Immature natural killer cell (primary cell): ENCODE measurements around the gene ANGPTL2. TPM values are rescaled to one million over a fixed set of nuclear protein-coding genes. Genes with fewer than 3 reads are reported as not detected.
A peak's percentile ranks its signal among the peaks of the same experiment; 100 is the strongest.

Experiments used
- DNase-seq, 3 donors: peaks; one replicate each; pipeline ENCODE4 v3.0.0; 2022; ENCODE audit warnings: mixed read lengths in 1 of 3
- H3K27ac Mint-ChIP-seq, 6 donors: one replicate each; pipeline ENCODE4 v1.8.0; 2020; ENCODE audit warnings: mixed read lengths in 6 of 6, mild to moderate bottlenecking in 5 of 6, inconsistent platforms in 4 of 6, moderate library complexity in 3 of 6
- H3K27me3 Mint-ChIP-seq, 3 donors: one replicate each; pipeline ENCODE4 v1.8.0; 2020 to 2021; ENCODE audit warnings: low read depth in 3 of 3, mild to moderate bottlenecking in 3 of 3, mixed read lengths in 3 of 3, moderate library complexity in 3 of 3, inconsistent platforms in 1 of 3
- H3K36me3 Mint-ChIP-seq, 3 donors: one replicate each; pipeline ENCODE4 v1.8.0; 2020; ENCODE audit warnings: mixed read lengths in 3 of 3, inconsistent platforms in 2 of 3, mild to moderate bottlenecking in 2 of 3
- H3K4me1 Mint-ChIP-seq, 2 donors: one replicate each; pipeline ENCODE4 v1.8.0; 2020; ENCODE audit warnings: inconsistent platforms in 2 of 2, mild to moderate bottlenecking in 2 of 2, mixed read lengths in 2 of 2, moderate library complexity in 1 of 2
- H3K4me3 Mint-ChIP-seq, 5 donors: one replicate each; pipeline ENCODE4 v1.8.0; 2020; ENCODE audit warnings: mild to moderate bottlenecking in 5 of 5, mixed read lengths in 5 of 5, inconsistent platforms in 3 of 5, moderate library complexity in 3 of 5
- H3K9me3 Mint-ChIP-seq, 6 donors: one replicate each; pipeline ENCODE4 v1.8.0; 2020; ENCODE audit warnings: mild to moderate bottlenecking in 6 of 6, mixed read lengths in 6 of 6, inconsistent platforms in 4 of 6, moderate library complexity in 3 of 6
- polyA plus RNA-seq, 3 donors: library from polyadenylated mRNA; unstranded; fragments of 300-500 nt; fragmentation: Illumina TruSeq; gene quantifications; one replicate each; pipeline ENCODE4 v1.2.3, GENCODE V29; 2021

Gene ANGPTL2
- polyA plus RNA-seq, 3 donors from 2014 or later: not detected

GRCh38 chr9:127053057-127053821 is 69.2 kb downstream of the ANGPTL2 start:
- Mint-ChIP-seq H3K4me1 (peaks cover 16 to 23% of the 10 kb centered on the region in 2 donors), H3K27ac (peak overlapping the region in 1 of 6 donors; percentile 4), H3K9me3 (no peaks in the 10 kb centered on the region), H3K4me3 (no peak overlapping the region), H3K27me3 (peaks cover 0 to 3% (median under 1%) of the 10 kb centered on the region in 3 donors), H3K36me3 (peaks cover 0 to 17% (median 16%) of the 10 kb centered on the region in 3 donors)
- DNase-seq: no peak

- Mint-ChIP-seq H3K27ac (peak overlapping the region in 2 of 6 donors; percentile 13 to 31), H3K4me3 (no peak overlapping the region), H3K9me3 (no peaks in the 10 kb centered on the region), H3K4me1 (peaks cover 22 to 28% of the 10 kb centered on the region in 2 donors), H3K27me3 (peaks cover 0 to 3% (median 0%) of the 10 kb centered on the region in 3 donors), H3K36me3 (peaks cover 0 to 20% (median 15%) of the 10 kb centered on the region in 3 donors)
- no peak for DNase-seq
Measured at GRCh38 chr9:127051881-127052595, 70.4 kb downstream of the ANGPTL2 start.

- H3K27ac Mint-ChIP-seq: peak overlapping the region in 2 of 6 donors; percentile 4 to 17
- H3K27me3 Mint-ChIP-seq: peaks cover 0 to 3% (median 0%) of the 10 kb centered on the region in 3 donors
- DNase-seq: no peak
- H3K4me3 Mint-ChIP-seq: no peak overlapping the region
- H3K4me1 Mint-ChIP-seq: peaks cover 22 to 28% of the 10 kb centered on the region in 2 donors
- no peaks in the 10 kb centered on the region for H3K9me3 Mint-ChIP-seq
- peaks cover 0 to 12% (median 11%) of the 10 kb centered on the region in 3 donors for H3K36me3 Mint-ChIP-seq
Measured at GRCh38 chr9:127050591-127051001, 71.8 kb downstream of the ANGPTL2 start.

GRCh38 chr9:127050152-127050551 is 72.3 kb downstream of the ANGPTL2 start:
- Mint-ChIP-seq H3K27ac (peak overlapping the region in 1 of 6 donors; percentile 48), H3K36me3 (peaks cover 0 to 12% (median 11%) of the 10 kb centered on the region in 3 donors), H3K4me3 (no peak overlapping the region), H3K27me3 (peaks cover 0 to 3% (median 0%) of the 10 kb centered on the region in 3 donors), H3K9me3 (peaks cover 0 to 1% (median 0%) of the 10 kb centered on the region in 6 donors), H3K4me1 (peaks cover 22 to 28% of the 10 kb centered on the region in 2 donors)
- DNase-seq: no peak

- DNase-seq: no peak
- Mint-ChIP-seq H3K36me3 (peaks cover 0 to 12% (median 11%) of the 10 kb centered on the region in 3 donors), H3K27me3 (peaks cover 0 to 3% (median 0%) of the 10 kb centered on the region in 3 donors), H3K9me3 (peaks cover 0 to 1% (median 0%) of the 10 kb centered on the region in 6 donors), H3K4me3 (peak overlapping the region in 2 of 5 donors; percentile 26 to 69), H3K27ac (peak overlapping the region in 2 of 6 donors; percentile 24 to 36), H3K4me1 (peaks cover 22 to 28% of the 10 kb centered on the region in 2 donors)
Measured at GRCh38 chr9:127049581-127049980, 72.9 kb downstream of the ANGPTL2 start.

- H3K36me3 Mint-ChIP-seq: peaks cover 0 to 11% (median 11%) of the 10 kb centered on the region in 3 donors
- peaks cover 0 to 1% (median 0%) of the 10 kb centered on the region in 6 donors for H3K9me3 Mint-ChIP-seq
- H3K27me3 Mint-ChIP-seq: peaks cover 0 to 3% (median 0%) of the 10 kb centered on the region in 3 donors
- peak; percentile 20 to 43 (median 22) for DNase-seq
- peaks cover 22 to 28% of the 10 kb centered on the region in 2 donors for H3K4me1 Mint-ChIP-seq
- peak overlapping the region; percentile 65 to 83 (median 77) for H3K4me3 Mint-ChIP-seq
- peak overlapping the region; percentile 50 to 81 (median 64) for H3K27ac Mint-ChIP-seq
Measured at GRCh38 chr9:127049044-127049443, 73.4 kb downstream of the ANGPTL2 start.

GRCh38 chr9:127047971-127048370 is 74.5 kb downstream of the ANGPTL2 start:
- Mint-ChIP-seq H3K4me1 (peaks cover 22 to 28% of the 10 kb centered on the region in 2 donors), H3K27me3 (peaks cover 0 to 3% (median 0%) of the 10 kb centered on the region in 3 donors), H3K4me3 (peak overlapping the region in 2 of 5 donors; percentile 4 to 59), H3K9me3 (peaks cover 0 to 1% (median 0%) of the 10 kb centered on the region in 6 donors), H3K36me3 (peaks cover 0 to 13% (median 4%) of the 10 kb centered on the region in 3 donors), H3K27ac (peak overlapping the region in 4 of 6 donors; percentile 44 to 85 (median 64))
- DNase-seq: no peak

- Mint-ChIP-seq H3K36me3 (peaks cover 0 to 11% (median 0%) of the 10 kb centered on the region in 3 donors), H3K4me3 (no peak overlapping the region), H3K27ac (no peak overlapping the region), H3K4me1 (peaks cover 22 to 24% of the 10 kb centered on the region in 2 donors), H3K9me3 (peaks cover 0 to 1% (median 0%) of the 10 kb centered on the region in 6 donors), H3K27me3 (no peaks in the 10 kb centered on the region)
- no peak for DNase-seq
Measured at GRCh38 chr9:127045148-127045547, 77.3 kb downstream of the ANGPTL2 start.

- no peaks in the 10 kb centered on the region for H3K4me1 Mint-ChIP-seq
- no peaks in the 10 kb centered on the region for H3K27me3 Mint-ChIP-seq
- H3K4me3 Mint-ChIP-seq: no peak overlapping the region
- peaks cover 4 to 21% (median 5%) of the 10 kb centered on the region in 3 donors for H3K36me3 Mint-ChIP-seq
- no peak for DNase-seq
- no peak overlapping the region for H3K27ac Mint-ChIP-seq
- H3K9me3 Mint-ChIP-seq: no peaks in the 10 kb centered on the region
Measured at GRCh38 chr9:127039492-127039891, 82.9 kb downstream of the ANGPTL2 start.

GRCh38 chr9:127038531-127038930 is 83.9 kb downstream of the ANGPTL2 start:
- H3K9me3 Mint-ChIP-seq: no peaks in the 10 kb centered on the region
- H3K27me3 Mint-ChIP-seq: no peaks in the 10 kb centered on the region
- H3K27ac Mint-ChIP-seq: no peak overlapping the region
- no peaks in the 10 kb centered on the region for H3K4me1 Mint-ChIP-seq
- H3K36me3 Mint-ChIP-seq: peaks cover 4 to 21% (median 5%) of the 10 kb centered on the region in 3 donors
- no peak for DNase-seq
- H3K4me3 Mint-ChIP-seq: no peak overlapping the region

Other genes starting within 250 kb of the ANGPTL2 start
- 1 to 10 TPM; 2.6 to 3.4 (median 2.9) TPM for gene RALGPS1, start 207.9 kb downstream of the ANGPTL2 start, polyA plus RNA-seq
- 1 to 10 TPM in 1 of 3 donors, under 1 TPM in 1, not detected in 1; 0.44 to 2.1 TPM for gene GARNL3, start 142.1 kb upstream of the ANGPTL2 start, polyA plus RNA-seq